KOPT-K1 (cell line): ENCODE results near the gene SASH1.

ENCODE experiments used
- H3K27ac ChIP-seq: fragments of 200-600 bp; sonication (generic); 2 replicates; pipeline ENCODE4 v1.5.1; 2016; ENCODE audit warnings: antibody characterized with exemption, mild to moderate bottlenecking, low read depth, low read length; ENCODE audit not compliant: poor library complexity, severe bottlenecking
- H3K36me3 ChIP-seq: fragments of 200-600 bp; sonication (generic); 2 replicates; pipeline ENCODE4 v1.5.1; 2017; ENCODE audit warnings: antibody characterized with exemption, mild to moderate bottlenecking, low read length, moderate library complexity; ENCODE audit not compliant: insufficient read depth
- H3K9me3 ChIP-seq: fragments of 200-600 bp; sonication (generic); 2 replicates; pipeline ENCODE4 v1.5.1; 2017; ENCODE audit warnings: antibody characterized with exemption, low read length, mild to moderate bottlenecking; ENCODE audit not compliant: insufficient read depth, poor library complexity, severe bottlenecking

The SASH1 gene

GRCh38 chr6:148472171-148473105 lies 129.8 kb downstream of the SASH1 start:
- Histone ChIP-seq H3K9me3 (no peaks in the 10 kb centered on the region), H3K27ac (no peak overlapping the region)

DNA sequence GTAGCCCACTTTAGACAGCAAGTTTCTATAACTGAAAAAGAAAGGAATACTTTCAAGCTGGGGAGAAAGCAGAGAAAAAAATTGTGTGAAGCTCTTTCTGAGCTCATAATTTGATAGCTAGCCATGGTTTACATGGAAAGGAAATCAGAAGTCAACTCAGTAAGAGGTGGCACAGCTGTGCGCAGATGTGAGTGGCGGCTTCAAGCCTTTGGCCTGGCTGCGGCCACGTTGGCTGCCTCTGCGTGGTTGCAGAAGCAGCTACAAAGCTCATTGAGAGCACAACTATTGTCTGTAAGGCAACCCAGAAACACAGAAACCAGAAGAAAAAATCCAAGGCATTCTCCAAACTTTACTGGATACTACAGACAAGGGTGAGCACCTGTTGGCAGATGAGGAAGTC lies 136.9 kb downstream of the SASH1 start:
- no peaks in the 10 kb centered on the region for H3K9me3 ChIP-seq
- no peak overlapping the region for H3K27ac ChIP-seq
- H3K36me3 ChIP-seq: no peaks in the 10 kb centered on the region

More at GRCh38 chr6:148472171-148473105, 129.8 kb downstream of the SASH1 start:
- H3K36me3 ChIP-seq: no peaks in the 10 kb centered on the region

GRCh38 chr6:148487461-148487860 lies 144.8 kb downstream of the SASH1 start:
- Histone ChIP-seq H3K36me3 (no peaks in the 10 kb centered on the region), H3K9me3 (no peaks in the 10 kb centered on the region), H3K27ac (no peak overlapping the region)

DNA sequence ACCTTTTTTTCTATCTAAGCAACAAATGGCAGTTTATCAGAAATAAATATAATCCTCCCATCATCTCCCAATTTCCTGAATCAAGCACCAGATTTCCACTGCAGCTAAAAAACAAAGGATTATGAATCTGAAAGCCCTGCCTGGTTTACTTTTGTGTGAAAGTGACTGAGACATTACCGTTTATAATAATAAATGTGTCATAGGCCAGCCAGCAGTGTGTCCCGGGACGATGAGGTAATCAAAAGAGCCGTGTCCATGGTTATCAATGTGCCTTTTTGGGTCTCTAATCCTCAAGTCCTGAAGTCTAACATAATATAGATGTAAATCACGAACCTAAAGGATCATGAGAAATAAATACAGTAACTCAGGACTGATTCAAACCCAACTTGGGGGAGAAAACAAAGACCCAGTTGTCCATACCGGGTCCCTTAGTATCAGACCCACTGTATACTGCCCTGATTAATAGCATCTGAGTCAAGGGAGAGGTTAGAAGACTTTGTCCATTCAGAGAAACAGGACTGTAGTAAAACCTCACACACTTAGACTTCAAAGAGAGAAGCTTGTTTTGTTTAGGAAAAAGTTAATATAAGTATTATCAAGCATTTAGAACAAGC lies 149.1 kb downstream of the SASH1 start:
- Histone ChIP-seq H3K27ac (no peak overlapping the region), H3K36me3 (no peaks in the 10 kb centered on the region), H3K9me3 (no peaks in the 10 kb centered on the region)

DNA sequence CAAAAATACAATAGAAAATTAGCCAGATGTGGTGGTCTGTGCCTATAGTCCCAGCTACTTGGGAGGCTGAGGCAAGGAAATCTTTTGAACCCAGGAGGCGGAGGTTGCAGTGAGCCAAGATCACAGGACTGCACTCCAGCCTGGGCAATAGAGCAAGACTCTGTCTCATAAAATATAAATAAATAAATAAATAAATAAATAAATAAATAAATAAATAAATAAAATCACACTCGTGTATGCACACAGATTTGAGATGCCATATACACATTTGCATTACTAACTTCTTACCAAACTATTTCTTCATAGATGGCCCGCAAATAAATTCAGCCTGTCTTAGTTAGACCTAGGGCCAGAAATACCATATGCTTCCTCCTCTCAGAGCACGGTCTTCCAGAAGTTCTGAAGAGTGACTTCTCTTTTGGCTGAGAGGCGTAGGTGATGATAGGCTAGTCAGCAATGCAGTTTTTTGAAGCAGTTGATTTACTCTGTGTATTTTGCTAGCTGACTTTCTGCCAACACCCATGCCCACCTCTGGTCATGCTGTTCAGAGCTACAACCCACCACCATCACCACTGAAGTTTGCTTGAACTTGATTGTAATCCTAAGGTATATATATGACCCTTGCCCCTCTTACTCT lies 150.1 kb downstream of the SASH1 start:
- no peak overlapping the region for H3K27ac ChIP-seq
- no peaks in the 10 kb centered on the region for H3K36me3 ChIP-seq
- H3K9me3 ChIP-seq: no peaks in the 10 kb centered on the region

DNA sequence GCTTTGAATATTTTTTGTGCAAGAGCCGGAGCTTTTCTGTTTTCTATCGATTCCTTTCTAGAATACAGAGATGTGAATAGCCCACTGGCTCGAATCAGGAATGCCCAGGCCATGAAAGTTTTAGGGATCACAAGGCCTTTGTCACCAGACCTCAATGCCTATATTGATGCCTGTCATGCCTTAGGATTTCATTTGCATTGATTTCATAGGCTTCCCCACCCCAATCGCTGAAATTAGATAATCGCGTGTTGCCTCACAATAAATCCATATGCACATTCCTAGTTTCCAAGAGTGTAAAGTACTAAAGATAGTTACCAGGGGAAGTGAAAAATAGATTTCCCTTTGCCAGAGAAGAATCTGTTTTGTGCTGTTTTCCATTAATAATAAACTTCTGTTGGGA lies 150.8 kb downstream of the SASH1 start:
- Histone ChIP-seq H3K9me3 (no peaks in the 10 kb centered on the region), H3K27ac (no peak overlapping the region), H3K36me3 (no peaks in the 10 kb centered on the region)

DNA sequence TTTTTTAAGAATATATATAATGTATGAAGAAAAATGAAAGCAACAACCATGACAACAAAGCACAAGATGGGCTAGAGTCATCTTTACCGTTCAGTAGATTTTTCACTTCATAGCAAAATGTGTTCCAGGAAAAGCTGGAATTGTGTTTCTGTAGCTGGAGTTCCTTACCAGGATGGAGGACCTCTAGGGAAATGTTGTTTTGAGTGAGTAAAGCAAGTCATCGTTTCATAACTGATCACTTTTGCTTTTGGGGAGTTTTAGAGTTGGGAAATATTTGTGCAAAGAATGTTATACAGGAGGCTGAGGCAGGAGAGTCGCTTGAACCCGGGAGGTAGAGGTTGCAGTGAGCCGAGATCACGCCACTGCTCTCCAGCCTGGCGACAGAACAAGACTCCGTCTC lies 151.6 kb downstream of the SASH1 start:
- H3K9me3 ChIP-seq: no peaks in the 10 kb centered on the region
- H3K36me3 ChIP-seq: no peaks in the 10 kb centered on the region
- no peak overlapping the region for H3K27ac ChIP-seq

DNA sequence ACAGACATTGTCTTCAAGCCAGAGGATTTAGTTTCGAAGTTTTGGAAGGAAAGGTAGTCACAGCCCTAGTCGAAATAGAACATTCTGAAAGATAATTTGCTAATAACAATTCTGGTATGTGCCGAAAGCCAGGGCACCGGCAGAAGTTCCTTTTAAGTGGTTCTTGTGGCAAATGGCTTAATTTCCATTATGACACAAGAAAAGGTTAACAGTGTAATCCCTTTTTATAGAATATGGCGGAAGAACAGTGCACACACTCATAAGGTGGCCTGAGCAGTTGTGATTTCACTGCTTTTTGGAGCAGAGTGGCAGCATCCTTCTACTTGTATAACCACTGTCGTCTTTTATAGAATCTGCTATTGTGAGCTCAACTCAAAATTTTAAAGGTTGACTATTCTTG lies 152.4 kb downstream of the SASH1 start:
- H3K9me3 ChIP-seq: no peaks in the 10 kb centered on the region
- H3K36me3 ChIP-seq: no peaks in the 10 kb centered on the region
- no peak overlapping the region for H3K27ac ChIP-seq

DNA sequence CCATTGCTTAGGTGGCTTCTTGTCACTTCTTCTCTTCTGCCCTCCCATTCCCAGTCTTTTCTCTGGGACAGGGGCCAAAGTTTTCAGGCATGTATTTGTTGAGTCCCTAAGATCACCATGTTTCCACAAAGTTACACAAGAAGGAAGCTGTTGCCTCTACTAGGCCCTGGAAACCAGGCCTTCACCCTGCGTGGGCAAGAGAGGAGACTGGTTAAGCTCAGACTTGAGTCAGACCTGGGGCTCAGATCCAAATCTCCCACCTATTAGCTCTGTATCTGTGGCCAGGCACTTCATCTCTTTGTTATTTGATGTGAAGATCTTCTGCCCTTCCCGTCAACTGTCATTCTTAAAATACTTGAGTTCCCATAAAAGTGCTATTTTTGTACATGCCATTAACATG lies 154.6 kb downstream of the SASH1 start:
- Histone ChIP-seq H3K9me3 (no peaks in the 10 kb centered on the region), H3K27ac (no peak overlapping the region), H3K36me3 (no peaks in the 10 kb centered on the region)

DNA sequence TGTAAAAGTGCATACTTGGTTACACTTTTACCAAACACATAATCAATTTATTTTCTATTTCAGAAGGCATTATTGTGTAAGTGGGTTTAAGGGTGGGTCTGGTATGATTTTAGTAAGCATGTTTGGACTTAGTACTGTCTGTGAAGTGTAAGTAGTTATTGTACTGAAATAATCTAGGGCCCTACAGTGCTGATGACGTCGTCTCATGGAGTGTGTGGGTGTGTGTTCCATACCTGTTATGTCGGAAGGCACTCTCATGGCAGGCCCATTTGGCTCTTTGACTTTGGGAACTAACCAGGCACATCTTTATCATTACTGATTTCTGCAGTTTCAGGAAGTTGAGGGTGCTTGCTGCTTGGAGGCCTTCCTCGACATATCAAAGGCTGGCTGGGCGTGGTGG lies 155.1 kb downstream of the SASH1 start:
- H3K27ac ChIP-seq: no peak overlapping the region

DNA sequence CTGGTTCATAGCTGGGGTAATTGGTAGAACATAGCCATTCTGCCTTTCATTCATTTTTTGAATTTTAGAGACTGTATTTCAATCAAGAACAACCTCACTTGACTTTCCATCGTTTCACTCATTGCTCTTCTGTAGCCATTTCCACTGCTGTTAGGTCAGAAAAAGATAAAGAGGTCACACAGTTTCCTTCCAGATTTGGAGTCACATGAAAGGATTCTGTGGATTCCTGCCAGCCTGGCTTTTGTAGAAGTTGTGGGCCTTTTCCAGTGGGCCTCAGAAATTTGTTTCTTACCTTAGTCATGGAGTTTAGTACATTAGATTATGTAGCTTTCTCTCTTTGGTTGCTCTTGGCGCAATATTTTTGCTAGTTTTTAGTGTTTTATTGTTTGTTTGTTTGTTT lies 157.8 kb downstream of the SASH1 start:
- Histone ChIP-seq H3K27ac (no peak overlapping the region), H3K36me3 (no peaks in the 10 kb centered on the region), H3K9me3 (no peaks in the 10 kb centered on the region)

More for the DNA sequence above, 155.1 kb downstream of the SASH1 start:
- H3K9me3 ChIP-seq: no peaks in the 10 kb centered on the region
- H3K36me3 ChIP-seq: no peaks in the 10 kb centered on the region

DNA sequence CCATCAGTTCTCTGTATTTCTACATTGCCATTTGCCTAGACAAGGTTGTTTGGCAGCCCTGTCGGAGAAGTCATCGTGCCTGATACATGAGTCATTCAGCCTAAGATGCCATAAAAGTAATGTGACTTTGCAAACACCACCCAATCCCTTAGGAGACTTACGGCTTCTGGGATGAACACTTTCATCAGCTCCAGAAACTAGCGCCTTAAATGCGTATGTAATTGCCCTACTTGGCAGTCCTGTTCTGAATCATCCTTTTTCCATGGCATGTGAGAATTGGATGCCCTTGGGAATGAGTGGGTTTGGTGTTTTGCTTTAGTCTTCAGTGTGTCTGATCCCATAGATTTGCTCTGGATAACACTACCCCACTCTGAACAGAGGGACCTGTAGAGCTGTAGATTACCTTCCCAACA lies 158.5 kb downstream of the SASH1 start:
- Histone ChIP-seq H3K27ac (no peak overlapping the region), H3K36me3 (no peaks in the 10 kb centered on the region), H3K9me3 (no peaks in the 10 kb centered on the region)

DNA sequence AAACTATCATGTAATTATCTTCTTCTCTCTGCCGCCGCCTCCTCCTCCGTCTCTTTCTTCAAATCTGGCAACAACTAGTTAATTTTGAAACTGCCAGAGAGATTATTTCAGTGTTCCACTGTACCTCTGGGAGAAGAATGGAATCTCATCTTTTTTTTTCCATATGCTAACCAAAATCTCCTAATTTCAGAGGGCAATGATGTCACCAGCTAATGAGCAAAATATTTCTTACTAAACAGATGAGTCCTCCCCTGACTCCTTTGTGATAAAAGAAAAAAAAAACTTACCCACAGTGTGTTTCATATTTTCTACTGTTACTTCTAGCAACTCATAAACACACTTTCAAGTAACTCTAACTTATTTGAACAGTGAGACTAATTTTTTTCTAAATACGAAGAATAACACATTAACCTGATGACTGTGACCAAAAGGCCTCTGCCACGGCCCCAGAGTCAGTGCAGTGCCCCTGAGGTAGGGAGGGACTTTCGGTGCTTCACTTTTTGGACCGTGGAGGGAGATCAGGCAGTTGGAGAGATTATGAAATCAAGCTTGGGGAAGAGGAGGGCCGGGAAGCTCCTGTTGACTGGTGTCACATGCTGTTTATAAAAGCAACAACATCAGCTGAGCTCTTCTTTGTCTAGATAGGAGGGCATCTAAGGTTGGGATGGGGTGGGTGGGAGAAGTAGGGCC lies 159.6 kb downstream of the SASH1 start:
- Histone ChIP-seq H3K9me3 (no peaks in the 10 kb centered on the region), H3K36me3 (no peaks in the 10 kb centered on the region), H3K27ac (no peak overlapping the region)

- Histone ChIP-seq H3K9me3 (no peaks in the 10 kb centered on the region), H3K27ac (no peak overlapping the region), H3K36me3 (no peaks in the 10 kb centered on the region)
Observed at GRCh38 chr6:148502773-148503135, 160.1 kb downstream of the SASH1 start.

GRCh38 chr6:148503703-148504102 lies 161.1 kb downstream of the SASH1 start:
- Histone ChIP-seq H3K9me3 (no peaks in the 10 kb centered on the region), H3K27ac (no peak overlapping the region), H3K36me3 (no peaks in the 10 kb centered on the region)
